HCT116 (cell line): Measurements from ENCODE around the gene AAK1. TPM values are rescaled to one million over a fixed set of nuclear protein-coding genes. Genes with fewer than 3 reads are reported as not detected.
"Not testable (repeated sequence)": the region's sequence is repeated elsewhere in the genome, so short reads cannot be mapped to it uniquely, and the experiment has no call there.

Experiments
- ATAC-seq: fragments of 200-7000 bp; cut with Tn5 transposase; 2 replicates; pipeline ENCODE4 v1.9.1; 2020; ENCODE audit warnings: mild to moderate bottlenecking, moderate library complexity
- BruUV-seq: library from RNA; stranded (reverse); fragments of 400-500 nt; replicated peaks from 2 replicates; lab custom pipeline; 2021; lab: Mats Ljungman, UMichigan
- CTCF ChIA-PET: fragments of 300-600 bp; sonication (Branson Sonifier 250); formaldehyde crosslinking; loops from one replicate; lab custom pipeline; 2021; ENCODE audit warnings: antibody characterized with exemption; lab: Charles Lee
- POLR2A ChIA-PET: fragments of 300-600, 350-600 bp; sonication (Branson Sonifier 250); formaldehyde crosslinking; loops from one replicate; lab custom pipeline; 2021; ENCODE audit warnings: antibody characterized with exemption; lab: Charles Lee
- RAD21 ChIA-PET, 2 experiments: fragments of 300-600 bp; sonication (Branson Sonifier 250); formaldehyde crosslinking; loops; one replicate each; lab custom pipeline; 2023; ENCODE audit warnings: low total read pairs in 2 of 2; ENCODE audit not compliant: uncharacterized antibody in 2 of 2, unreplicated experiment in 2 of 2, low non-redundant PET in 1 of 2; lab: Charles Lee
- DNase-seq: peaks from one replicate; pipeline ENCODE4 v3.0.0-alpha.2; 2010; ENCODE audit warnings: low read depth, low spot score
- H2AFZ ChIP-seq: fragments of 200-600 bp; shearing (Covaris generic), sonication (generic); 2 replicates; pipeline ENCODE4 v1.6.1; 2017; ENCODE audit warnings: low read depth, mixed run types, mixed read lengths, antibody characterized with exemption, low read length; ENCODE audit not compliant: poor library complexity, severe bottlenecking
- H3K27ac ChIP-seq: 2 replicates; pipeline ENCODE4 v1.5.1; 2012; ENCODE audit warnings: low read depth, low read length
- H3K27me3 ChIP-seq: fragments of 200-600 bp; sonication (generic); 2 replicates; pipeline ENCODE4 v1.6.1; 2016; ENCODE audit warnings: mixed run types, low read length, mixed read lengths; ENCODE audit not compliant: insufficient read depth
- H3K36me3 ChIP-seq, 2 experiments: fragments of 200-500 bp in 1 of 2; fragments of 200-600 bp in 1 of 2; sonication (Bioruptor generic) in 1 of 2; sonication (generic) in 1 of 2; 2 replicates each; pipeline versions ENCODE4 v1.5.1 to v1.6.1; 2014 to 2016; ENCODE audit warnings: low read length in 2 of 2, inconsistent platforms in 1 of 2, mixed read lengths in 1 of 2, mixed run types in 1 of 2; ENCODE audit not compliant: insufficient read depth in 2 of 2, control insufficient read depth in 1 of 2
- H3K4me1 ChIP-seq, 2 experiments: fragments of 200-600 bp in 1 of 2; sonication (generic) in 1 of 2; 2 replicates each; pipeline versions ENCODE4 v1.5.1 to v1.6.1; 2012 to 2017; ENCODE audit warnings: low read length in 2 of 2, inconsistent platforms in 1 of 2, mild to moderate bottlenecking in 1 of 2, mixed read lengths in 1 of 2, mixed run types in 1 of 2, moderate library complexity in 1 of 2; ENCODE audit not compliant: insufficient read depth in 2 of 2, control insufficient read depth in 1 of 2
- H3K4me2 ChIP-seq: fragments of 200-600 bp; sonication (generic); 2 replicates; pipeline ENCODE4 v1.6.1; 2017; ENCODE audit warnings: mixed run types, low read length, mixed read lengths
- H3K4me3 ChIP-seq, 2 experiments: fragments of 200-600 bp in 1 of 2; sonication (generic) in 1 of 2; replicated peaks in 1 of 2; 2 replicates each; pipeline ENCODE4 v1.5.1; 2011 to 2016; ENCODE audit warnings: low read length in 2 of 2, control low read depth in 1 of 2, low read depth in 1 of 2, mild to moderate bottlenecking in 1 of 2, mixed read lengths in 1 of 2, mixed run types in 1 of 2
- H3K79me2 ChIP-seq: fragments of 200-600 bp; sonication (generic); 2 replicates; pipeline ENCODE4 v1.6.1; 2017; ENCODE audit warnings: mild to moderate bottlenecking, mixed run types, low read length, moderate library complexity, mixed read lengths; ENCODE audit not compliant: insufficient read depth
- H3K9ac ChIP-seq: fragments of 200-600 bp; sonication (generic); 2 replicates; pipeline ENCODE4 v1.6.1; 2016; ENCODE audit warnings: low read length, mixed read lengths
- H3K9me2 ChIP-seq: fragments of 200-600 bp; sonication (generic), shearing (Covaris generic); 2 replicates; pipeline ENCODE4 v1.6.1; 2017; ENCODE audit warnings: mixed run types, mild to moderate bottlenecking, moderate library complexity; ENCODE audit not compliant: insufficient read depth
- H3K9me3 ChIP-seq, 2 experiments: fragments of 200-500 bp in 1 of 2; fragments of 200-600 bp in 1 of 2; sonication (Bioruptor generic) in 1 of 2; sonication (generic) in 1 of 2; 2 replicates each; pipeline ENCODE4 v1.6.1; 2014 to 2017; ENCODE audit warnings: low read length in 2 of 2, mixed read lengths in 2 of 2, inconsistent platforms in 1 of 2, low read depth in 1 of 2, mild to moderate bottlenecking in 1 of 2, mixed run types in 1 of 2, moderate library complexity in 1 of 2; ENCODE audit not compliant: control insufficient read depth in 1 of 2, insufficient read depth in 1 of 2
- H4K20me1 ChIP-seq: fragments of 200-600 bp; sonication (generic), shearing (Covaris generic); 2 replicates; pipeline ENCODE4 v1.6.1; 2017; ENCODE audit warnings: mixed run types, mild to moderate bottlenecking, moderate library complexity; ENCODE audit not compliant: insufficient read depth
- ELF1 ChIP-seq: IDR thresholded peaks from 2 replicates; pipeline ENCODE4 v1.6.1; 2012; ENCODE audit warnings: low read depth, borderline replicate concordance
- EZH2phosphoT487 ChIP-seq: fragments of 200-600 bp; IDR thresholded peaks from 2 replicates; pipeline ENCODE4 v1.6.1; 2018; ENCODE audit warnings: antibody characterized with exemption, borderline replicate concordance
- MAX ChIP-seq: IDR thresholded peaks from 2 replicates; pipeline ENCODE4 v1.6.1; 2012
- SP1 ChIP-seq: IDR thresholded peaks from 2 replicates; pipeline ENCODE4 v1.6.1; 2012; ENCODE audit warnings: low read depth
- ZBTB33 ChIP-seq: IDR thresholded peaks from 2 replicates; pipeline ENCODE4 v1.6.1; 2011; ENCODE audit warnings: mild to moderate bottlenecking, low read length, moderate library complexity; ENCODE audit not compliant: insufficient replicate concordance; ENCODE audit errors: extremely low read depth
- intact Hi-C: fragments of 100-400 bp; cut with micrococcal nuclease; formaldehyde crosslinking; loops from 2 replicates; pipeline ENCODE4 v1.10.0; 2022
- total RNA-seq: library from RNA; stranded (reverse); gene quantifications from one replicate; pipeline ENCODE4 v1.2.1, GENCODE V29; 2021; ENCODE audit not compliant: unreplicated experiment

AAK1 gene
- total RNA-seq, 1 experiment from 2014 or later: 32.0 TPM

- H3K36me3 ChIP-seq: no peaks in the 10 kb centered on the region
- H2AFZ ChIP-seq: no peak overlapping the region
- BruUV-seq: no TSS peak
- ChIA-PET POLR2A (no interaction called here), RAD21 (no interaction called here), CTCF (no interaction called here)
- no peaks in the 10 kb centered on the region for H3K9me3 ChIP-seq
- TF ChIP-seq ELF1 (no peak), ZBTB33 (no peak), MAX (no peak), EZH2phosphoT487 (no peak), SP1 (no peak)
- H3K79me2 ChIP-seq: no peaks in the 10 kb centered on the region
- no peak overlapping the region for H3K4me3 ChIP-seq
- intact Hi-C loops: no loop called here
- no peak overlapping the region for H3K27ac ChIP-seq
- H3K4me2 ChIP-seq: no peak overlapping the region
- H3K9ac ChIP-seq: no peak overlapping the region
- ATAC-seq: no peak
- H4K20me1 ChIP-seq: no peaks in the 10 kb centered on the region
- H3K4me1 ChIP-seq: 0 out of 4 replicates have a peak, but pooled peaks cover 5% of the 10 kb centered on the region in 2 experiments
- no peaks in the 10 kb centered on the region for H3K27me3 ChIP-seq
- no peak for DNase-seq
- H3K9me2 ChIP-seq: no peaks in the 10 kb centered on the region
Measured at GRCh38 chr2:69663860-69664259, 20.3 kb upstream of the AAK1 start.

- CTCF ChIA-PET, DNase-seq, H3K4me3 ChIP-seq, H3K9ac ChIP-seq, H3K27ac ChIP-seq, RAD21 ChIA-PET, H3K4me2 ChIP-seq, H4K20me1 ChIP-seq, intact Hi-C loops, H3K27me3 ChIP-seq, H3K9me3 ChIP-seq, BruUV-seq, POLR2A ChIA-PET, ATAC-seq, H3K9me2 ChIP-seq, H3K36me3 ChIP-seq, H3K79me2 ChIP-seq, H2AFZ ChIP-seq, H3K4me1 ChIP-seq: not testable (repeated sequence)
Measured at GRCh38 chr2:69662547-69662946, 19.0 kb upstream of the AAK1 start.
